Hepatocyte (in vitro differentiated cells): ENCODE measurements around the gene IKZF4. TPM values are rescaled to one million over a fixed set of nuclear protein-coding genes. Genes with fewer than 3 reads are reported as not detected.
A peak's percentile ranks its signal among the peaks of the same experiment; 100 is the strongest.
"Not testable (repeated sequence)": the region's sequence is repeated elsewhere in the genome, so short reads cannot be mapped to it uniquely, and the experiment has no call there.

Source experiments
- DNase-seq: peaks from one replicate; pipeline ENCODE4 v3.0.0-alpha.2; 2016; ENCODE audit warnings: low spot score
- H2AFZ ChIP-seq: fragments of 200-600 bp; sonication (generic); 2 replicates; pipeline ENCODE4 v1.6.0; 2016; ENCODE audit warnings: antibody characterized with exemption, mild to moderate bottlenecking
- H3K27ac ChIP-seq: fragments of 200-600 bp; sonication (generic); 2 replicates; pipeline ENCODE4 v1.5.1; 2016; ENCODE audit warnings: mild to moderate bottlenecking
- H3K27me3 ChIP-seq: fragments of 200-600 bp; sonication (generic); 2 replicates; pipeline ENCODE4 v1.6.1; 2016
- H3K36me3 ChIP-seq: fragments of 200-600 bp; sonication (generic); replicated peaks from 2 replicates; pipeline ENCODE4 v1.5.1; 2016; ENCODE audit warnings: low read depth; ENCODE audit not compliant: insufficient read depth
- H3K4me1 ChIP-seq: fragments of 200-600 bp; sonication (generic); 2 replicates; pipeline ENCODE4 v1.5.1; 2016; ENCODE audit warnings: mild to moderate bottlenecking, moderate library complexity; ENCODE audit not compliant: insufficient read depth
- H3K4me2 ChIP-seq: fragments of 200-600 bp; sonication (generic); 2 replicates; pipeline ENCODE4 v1.6.0; 2016
- H3K4me3 ChIP-seq: fragments of 200-600 bp; sonication (generic); 2 replicates; pipeline ENCODE4 v1.5.1; 2016; ENCODE audit warnings: mild to moderate bottlenecking
- H3K79me2 ChIP-seq: fragments of 200-600 bp; sonication (generic); 2 replicates; pipeline ENCODE4 v1.6.0; 2017; ENCODE audit warnings: mild to moderate bottlenecking
- H3K9me2 ChIP-seq: fragments of 200-600 bp; sonication (generic); replicated peaks from 2 replicates; pipeline ENCODE4 v1.6.0; 2017; ENCODE audit warnings: mild to moderate bottlenecking; ENCODE audit not compliant: insufficient read depth
- H3K9me3 ChIP-seq: fragments of 200-600 bp; sonication (generic); 2 replicates; pipeline ENCODE4 v1.5.1; 2016; ENCODE audit warnings: low read depth, mild to moderate bottlenecking
- H4K20me1 ChIP-seq: fragments of 200-600 bp; sonication (generic); 2 replicates; pipeline ENCODE4 v1.6.0; 2016; ENCODE audit warnings: mild to moderate bottlenecking; ENCODE audit not compliant: insufficient read depth, poor library complexity, severe bottlenecking
- EZH2 ChIP-seq: fragments of 200-600 bp; sonication (generic); IDR thresholded peaks from 2 replicates; pipeline ENCODE4 v1.6.1; 2016; ENCODE audit warnings: antibody characterized with exemption, mild to moderate bottlenecking, borderline replicate concordance
- EZH2phosphoT487 ChIP-seq: fragments of 200-600 bp; sonication (generic); IDR thresholded peaks from one replicate; pipeline ENCODE4 v1.6.1; 2018; ENCODE audit warnings: antibody characterized with exemption, mild to moderate bottlenecking, low read depth, moderate library complexity; ENCODE audit not compliant: unreplicated experiment, severe bottlenecking
- WGBS: methylation state at CpG from one replicate; pipeline ENCODE4 v1.1.6; 2016; ENCODE audit warnings: low lambda C conversion rate; ENCODE audit errors: missing lambda C conversion rate; 5-methylcytosine and 5-hydroxymethylcytosine counted together
- polyA plus RNA-seq: library from polyadenylated mRNA; unstranded; fragments of >200 nt; fragmentation: Nextera tagmentation; extraction: Ambion mirVana; gene quantifications from 2 replicates; pipeline ENCODE4 v1.2.1, GENCODE V29; 2016
- total RNA-seq: library from RNA; depleted of rRNA; stranded (reverse); fragments of >200 nt; gene quantifications from 2 replicates; pipeline ENCODE4 v1.2.3, GENCODE V29; 2014
- TF ChIP-seq, protein P1 (sequence below): fragments of 200-600 bp; sonication (generic); IDR thresholded peaks from 2 replicates; pipeline ENCODE4 v1.5.1; 2016; ENCODE audit warnings: antibody characterized with exemption, mild to moderate bottlenecking; ENCODE audit not compliant: poor library complexity

IKZF4 gene
- total and polyA plus RNA-seq, 2 experiments from 2014 or later: 1.6 to 5.3 TPM

GRCh38 chr12:56001487-56002100 lies 19.2 kb upstream of the IKZF4 start:
- Histone ChIP-seq H3K4me3 (no peak overlapping the region), H3K36me3 (no peaks in the 10 kb centered on the region), H3K79me2 (peaks cover 17% of the 10 kb centered on the region), H4K20me1 (no peaks in the 10 kb centered on the region), H3K9me2 (no peaks in the 10 kb centered on the region), H3K4me2 (peak overlapping the region; percentile 62), H2AFZ (no peak overlapping the region), H3K4me1 (peaks cover 14% of the 10 kb centered on the region), H3K27me3 (no peaks in the 10 kb centered on the region), H3K9me3 (no peaks in the 10 kb centered on the region), H3K27ac (peak overlapping the region; percentile 78)
- peak; percentile 37 for DNase-seq
- TF ChIP-seq, protein P1, sequence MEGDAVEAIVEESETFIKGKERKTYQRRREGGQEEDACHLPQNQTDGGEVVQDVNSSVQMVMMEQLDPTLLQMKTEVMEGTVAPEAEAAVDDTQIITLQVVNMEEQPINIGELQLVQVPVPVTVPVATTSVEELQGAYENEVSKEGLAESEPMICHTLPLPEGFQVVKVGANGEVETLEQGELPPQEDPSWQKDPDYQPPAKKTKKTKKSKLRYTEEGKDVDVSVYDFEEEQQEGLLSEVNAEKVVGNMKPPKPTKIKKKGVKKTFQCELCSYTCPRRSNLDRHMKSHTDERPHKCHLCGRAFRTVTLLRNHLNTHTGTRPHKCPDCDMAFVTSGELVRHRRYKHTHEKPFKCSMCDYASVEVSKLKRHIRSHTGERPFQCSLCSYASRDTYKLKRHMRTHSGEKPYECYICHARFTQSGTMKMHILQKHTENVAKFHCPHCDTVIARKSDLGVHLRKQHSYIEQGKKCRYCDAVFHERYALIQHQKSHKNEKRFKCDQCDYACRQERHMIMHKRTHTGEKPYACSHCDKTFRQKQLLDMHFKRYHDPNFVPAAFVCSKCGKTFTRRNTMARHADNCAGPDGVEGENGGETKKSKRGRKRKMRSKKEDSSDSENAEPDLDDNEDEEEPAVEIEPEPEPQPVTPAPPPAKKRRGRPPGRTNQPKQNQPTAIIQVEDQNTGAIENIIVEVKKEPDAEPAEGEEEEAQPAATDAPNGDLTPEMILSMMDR: no peak
- no peak for TF ChIP-seq EZH2
- TF ChIP-seq EZH2phosphoT487: no peak
- WGBS: 63% methylated on average over 7 of the region's 7 CpGs

DNA sequence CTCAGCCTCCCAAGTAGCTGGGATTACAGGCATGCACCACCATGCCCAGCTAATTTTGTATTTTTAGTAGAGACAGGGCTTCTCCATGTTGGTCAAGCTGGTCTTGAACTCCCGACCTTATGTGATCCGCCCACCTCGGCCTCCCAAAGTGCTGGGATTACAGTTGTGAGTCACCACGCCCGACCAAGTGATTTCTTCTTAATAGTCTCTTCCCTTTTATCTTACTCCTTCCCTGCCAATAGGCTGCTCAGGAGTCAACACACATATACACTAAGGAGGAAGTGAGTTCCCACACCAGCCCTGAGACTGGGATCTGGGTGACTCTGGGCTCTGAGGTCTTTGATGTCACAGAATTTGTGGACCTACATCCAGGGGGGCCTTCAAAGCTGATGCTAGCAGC lies 17.5 kb upstream of the IKZF4 start:
- not testable (repeated sequence) for H3K36me3 ChIP-seq, H3K4me2 ChIP-seq, H3K79me2 ChIP-seq, H3K27me3 ChIP-seq, H3K9me2 ChIP-seq, H3K27ac ChIP-seq, DNase-seq, H4K20me1 ChIP-seq, H2AFZ ChIP-seq, H3K4me3 ChIP-seq, H3K9me3 ChIP-seq
- H3K4me1 ChIP-seq: peaks cover 11% of the 10 kb centered on the region
- 88% methylated on average over 5 of the region's 5 CpGs for WGBS

- Histone ChIP-seq H3K4me3 (no peak overlapping the region), H3K27ac (no peak overlapping the region), H3K4me1 (peaks cover 12% of the 10 kb centered on the region), H4K20me1 (no peaks in the 10 kb centered on the region), H3K79me2 (no peaks in the 10 kb centered on the region), H3K4me2 (no peak overlapping the region), H3K9me3 (no peaks in the 10 kb centered on the region), H3K27me3 (no peaks in the 10 kb centered on the region), H3K9me2 (no peaks in the 10 kb centered on the region), H2AFZ (no peak overlapping the region), H3K36me3 (no peaks in the 10 kb centered on the region)
- TF ChIP-seq EZH2phosphoT487 (no peak), EZH2 (no peak)
- TF ChIP-seq, protein P1: no peak
- WGBS: 97% methylated on average over 10 of the region's 10 CpGs
- DNase-seq: no peak
Measured at GRCh38 chr12:56004211-56004610, 16.6 kb upstream of the IKZF4 start.

DNA sequence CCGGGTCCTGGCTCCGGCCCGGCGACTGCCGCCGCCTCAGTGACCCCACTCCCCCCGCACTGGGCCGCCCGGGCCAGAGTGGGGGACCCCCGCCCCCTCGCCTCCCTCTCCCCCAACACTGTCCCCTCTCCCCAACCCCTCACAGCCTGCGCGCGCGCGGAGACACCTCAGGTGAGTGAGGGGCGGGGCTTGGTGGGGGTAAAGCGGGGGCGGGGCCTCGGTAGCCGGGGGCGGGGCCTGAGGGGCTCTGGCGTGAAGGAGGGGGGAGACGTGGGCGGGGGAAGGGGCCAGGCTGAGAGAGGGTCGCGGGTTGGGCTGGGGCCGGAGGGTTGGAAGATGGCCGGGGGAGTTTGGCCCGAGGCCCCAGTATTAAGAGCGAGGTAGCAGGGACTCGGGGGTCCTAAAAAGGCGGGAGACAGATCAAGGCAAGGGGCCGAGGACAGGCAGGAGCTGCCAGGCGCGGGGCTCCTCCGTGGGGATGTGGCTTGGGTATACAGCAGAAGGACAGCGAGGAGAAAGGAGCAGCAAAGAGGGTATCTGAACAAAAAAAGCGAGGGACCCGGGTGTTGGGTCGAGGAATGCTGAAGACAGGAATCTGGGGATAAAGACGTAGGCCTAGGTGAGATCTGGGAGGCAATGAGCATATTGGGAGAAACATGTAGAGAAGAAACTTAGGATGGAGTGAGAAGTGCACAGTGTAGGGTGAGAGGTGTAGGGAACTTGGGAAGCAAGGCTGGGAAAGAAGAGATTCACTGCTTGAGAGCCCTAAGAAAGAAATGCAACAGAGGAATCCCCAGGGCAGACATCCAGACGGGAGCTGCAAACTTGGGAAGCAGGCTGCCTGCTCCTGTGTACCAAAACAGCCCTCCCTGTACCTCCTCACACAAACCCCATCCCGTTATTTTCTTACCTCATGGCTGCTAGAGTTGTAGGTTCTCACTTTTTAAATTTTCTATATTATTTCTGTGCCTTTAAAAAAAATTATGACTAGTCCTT lies 13.0 kb upstream of the IKZF4 start:
- Histone ChIP-seq H3K27ac (peak overlapping the region; percentile 97), H3K4me1 (peaks cover 22% of the 10 kb centered on the region), H3K9me2 (no peaks in the 10 kb centered on the region), H4K20me1 (no peaks in the 10 kb centered on the region), H3K9me3 (no peaks in the 10 kb centered on the region), H2AFZ (peak overlapping the region; percentile 85), H3K27me3 (no peaks in the 10 kb centered on the region), H3K79me2 (no peaks in the 10 kb centered on the region), H3K4me2 (peak overlapping the region; percentile 88), H3K4me3 (peak overlapping the region; percentile 63), H3K36me3 (no peaks in the 10 kb centered on the region)
- WGBS: 3% methylated on average over 16 of the region's 44 CpGs
- DNase-seq: peak; percentile 87
- TF ChIP-seq, protein P1: no peak
- TF ChIP-seq EZH2 (no peak), EZH2phosphoT487 (no peak)
